Endometrial microvascular endothelial cells (primary cell): ENCODE results near the gene HSPA2. TPM values are rescaled to one million over a fixed set of nuclear protein-coding genes. Genes with fewer than 3 reads are reported as not detected.
"Not testable (repeated sequence)": the region's sequence is repeated elsewhere in the genome, so short reads cannot be mapped to it uniquely, and the experiment has no call there.

Source experiments
- in situ Hi-C: cut with HindIII; loops from 2 replicates; pipeline ENCODE4 v1.10.0; 2017; ENCODE audit warnings: low sequenced_read_pairs, low pct_unique_long_range_greater_than_20kb; ENCODE audit errors: inconsistent ontology term
- total RNA-seq: library from RNA; depleted of rRNA; stranded (reverse); fragments of >200 nt; gene quantifications from one replicate; pipeline ENCODE4 v1.2.3, GENCODE V29; 2015; ENCODE audit errors: inconsistent ontology term

Gene HSPA2
- total RNA-seq, 1 donor from 2014 or later = 4.2 TPM

- in situ Hi-C loops = no loop called here
Observed at GRCh38 chr14:64510825-64511671, 29.5 kb upstream of the HSPA2 start.

DNA sequence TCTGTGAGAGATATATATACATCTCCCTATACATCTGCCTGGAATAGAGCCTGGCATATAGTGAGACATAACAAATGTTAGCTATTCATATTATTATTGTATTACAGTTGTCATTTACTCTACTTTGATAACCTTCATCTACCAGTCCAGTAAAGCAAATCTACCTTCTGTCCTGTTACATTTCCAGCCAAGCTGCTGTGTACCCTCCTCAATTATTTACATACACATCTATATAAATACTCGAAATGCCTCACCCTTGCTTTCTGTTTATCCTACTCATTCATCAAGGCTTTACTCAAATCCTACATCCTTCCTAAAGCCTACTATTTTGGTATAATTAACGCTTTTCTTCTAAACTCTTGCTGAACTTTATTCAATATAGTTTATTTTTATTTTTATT, 27.3 kb upstream of the HSPA2 start:
- in situ Hi-C loops = no loop called here

DNA sequence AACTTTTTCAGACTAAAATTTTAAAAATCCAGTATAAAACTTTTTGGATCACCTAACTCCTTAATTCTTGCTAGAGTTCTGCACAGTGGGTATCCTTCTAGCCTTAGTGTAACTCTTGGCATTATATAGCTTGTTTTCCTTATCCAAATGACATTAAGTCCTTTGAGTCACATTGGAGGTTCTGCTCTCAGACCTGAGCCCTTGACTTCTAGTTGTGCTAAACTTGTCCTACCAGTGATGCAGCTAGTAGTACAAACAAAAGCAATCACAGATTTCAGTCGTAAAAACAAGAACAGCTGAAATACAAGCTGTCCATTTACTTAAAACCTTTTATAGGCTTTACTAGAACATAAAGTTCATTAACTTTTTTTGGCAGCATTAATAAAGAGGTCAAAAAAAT, 25.5 kb upstream of the HSPA2 start:
- in situ Hi-C loops = no loop called here

DNA sequence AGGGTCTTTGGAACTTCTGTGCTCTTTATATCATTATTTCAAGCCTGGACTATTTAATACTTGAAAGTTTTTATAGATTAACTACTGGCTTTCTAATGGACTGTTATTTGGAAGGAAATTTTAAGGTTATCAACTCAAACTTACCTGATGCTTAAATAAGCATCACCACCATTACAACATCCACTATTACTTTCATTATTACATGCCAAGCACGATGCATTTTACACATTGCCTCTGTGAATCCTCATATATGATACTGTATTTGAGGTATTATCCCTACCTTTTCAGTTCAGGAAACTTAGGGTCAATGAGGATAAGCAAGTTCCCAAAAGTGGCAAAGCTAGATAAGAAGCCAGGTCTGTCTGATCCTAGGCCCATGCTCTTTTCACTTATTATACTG, 23.6 kb upstream of the HSPA2 start:
- in situ Hi-C loops = no loop called here

- in situ Hi-C loops = not testable (repeated sequence)
Observed at GRCh38 chr14:64517667-64518066, 22.9 kb upstream of the HSPA2 start.

- in situ Hi-C loops = no loop called here
Observed at GRCh38 chr14:64518229-64518628, 22.3 kb upstream of the HSPA2 start.

GRCh38 chr14:64520699-64521098, 19.8 kb upstream of the HSPA2 start:
- in situ Hi-C loops = no loop called here

DNA sequence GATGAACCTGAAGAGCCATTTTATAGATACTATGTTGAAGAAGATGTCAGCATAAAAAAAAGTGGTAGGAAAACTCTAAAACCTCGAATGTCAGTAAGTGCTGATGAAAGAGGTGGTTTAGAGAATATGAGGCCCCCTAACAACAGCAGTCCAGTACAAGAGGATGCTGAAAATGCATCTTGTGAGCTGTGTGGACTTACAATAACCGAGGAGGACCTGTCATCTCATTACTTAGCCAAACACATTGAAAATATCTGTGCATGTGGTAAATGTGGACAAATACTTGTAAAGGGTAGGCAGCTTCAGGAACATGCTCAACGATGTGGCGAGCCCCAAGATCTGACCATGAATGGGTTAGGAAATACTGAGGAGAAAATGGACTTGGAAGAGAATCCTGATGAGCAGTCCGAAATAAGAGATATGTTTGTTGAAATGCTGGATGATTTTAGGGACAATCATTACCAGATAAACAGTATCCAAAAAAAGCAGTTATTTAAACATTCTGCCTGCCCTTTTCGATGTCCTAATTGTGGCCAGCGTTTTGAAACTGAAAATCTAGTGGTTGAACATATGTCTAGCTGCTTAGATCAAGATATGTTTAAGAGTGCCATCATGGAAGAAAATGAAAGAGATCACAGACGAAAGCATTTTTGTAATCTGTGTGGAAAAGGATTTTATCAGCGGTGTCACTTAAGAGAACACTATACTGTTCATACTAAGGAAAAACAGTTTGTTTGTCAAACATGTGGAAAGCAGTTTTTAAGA, 17.8 kb upstream of the HSPA2 start:
- in situ Hi-C loops = no loop called here

DNA sequence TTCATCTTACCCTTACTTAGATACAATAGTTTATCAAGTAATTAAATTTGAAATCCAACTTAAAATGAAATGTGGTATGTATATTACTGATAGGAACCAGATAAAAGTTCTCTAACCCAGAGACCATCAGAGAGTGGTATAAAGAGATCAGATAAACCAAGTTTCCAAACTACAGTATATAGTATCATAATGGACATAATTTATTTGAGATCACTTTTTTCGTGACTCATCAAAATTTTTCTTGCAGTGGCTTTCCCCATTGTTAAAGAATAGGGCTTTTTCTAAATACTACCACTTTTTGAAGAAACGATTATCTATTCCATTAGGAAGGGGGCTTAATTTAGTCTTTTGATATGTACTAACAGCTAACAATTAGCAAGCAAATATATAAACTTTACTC, 15.2 kb upstream of the HSPA2 start:
- in situ Hi-C loops = no loop called here

DNA sequence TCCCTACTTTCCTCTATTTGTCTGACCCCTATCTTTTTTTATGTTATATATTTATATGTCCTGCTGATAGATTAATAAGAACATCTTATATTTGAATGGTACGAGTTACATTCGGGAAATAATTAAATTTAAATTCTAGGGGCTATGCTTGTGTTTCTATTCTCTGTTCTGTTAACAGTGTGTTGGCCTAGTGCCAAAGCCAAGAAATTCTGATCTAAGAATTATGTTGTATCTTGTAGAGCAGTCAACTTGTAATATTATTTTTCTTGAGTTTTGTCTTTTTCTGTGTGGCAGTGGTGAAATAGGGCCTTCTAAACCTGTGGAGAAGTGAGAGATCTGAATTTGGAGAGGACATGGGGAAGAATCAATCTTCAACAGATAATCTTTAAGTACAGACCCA, 9.0 kb upstream of the HSPA2 start:
- in situ Hi-C loops = no loop called here

DNA sequence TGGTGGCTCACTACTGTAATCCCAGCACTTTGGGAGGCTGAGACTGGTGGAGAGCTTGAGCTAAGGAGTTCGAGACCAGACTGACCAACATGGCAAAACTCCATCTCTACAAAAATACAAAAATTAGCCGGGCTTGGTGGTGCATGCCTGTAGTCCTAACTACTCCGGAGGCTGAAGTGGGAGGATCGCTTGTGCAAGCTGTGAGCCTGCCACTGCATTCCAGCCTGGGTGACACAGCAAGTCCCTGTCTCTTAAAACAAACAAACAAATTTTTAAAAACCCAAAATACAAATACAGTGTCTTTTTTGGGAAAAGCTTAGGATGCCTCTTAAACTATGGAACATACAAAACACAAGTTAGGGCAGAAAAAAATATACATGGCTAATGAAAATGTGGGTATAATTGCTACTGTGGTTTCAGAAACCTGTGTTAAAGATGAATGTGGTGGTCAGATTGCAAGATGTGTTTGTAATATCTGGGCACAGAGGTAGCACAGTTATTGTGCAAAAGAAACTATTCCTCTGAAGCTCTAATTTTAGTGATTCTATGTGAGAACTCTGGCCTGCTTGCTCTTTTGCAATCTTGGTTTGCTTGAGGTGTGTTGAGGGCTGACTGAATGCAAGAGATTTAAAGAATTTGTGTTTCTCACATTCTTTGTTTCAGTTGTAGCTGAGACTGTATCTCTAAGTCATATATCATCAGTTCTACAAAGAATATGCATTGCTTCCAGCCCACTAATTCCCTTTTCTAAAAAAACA, 3.9 kb upstream of the HSPA2 start:
- in situ Hi-C loops = no loop called here

- in situ Hi-C loops = no loop called here
Observed at GRCh38 chr14:64541261-64541971, 875 bp downstream of the HSPA2 start.

GRCh38 chr14:64541972-64542835, 1.7 kb downstream of the HSPA2 start:
- in situ Hi-C loops = no loop called here

DNA sequence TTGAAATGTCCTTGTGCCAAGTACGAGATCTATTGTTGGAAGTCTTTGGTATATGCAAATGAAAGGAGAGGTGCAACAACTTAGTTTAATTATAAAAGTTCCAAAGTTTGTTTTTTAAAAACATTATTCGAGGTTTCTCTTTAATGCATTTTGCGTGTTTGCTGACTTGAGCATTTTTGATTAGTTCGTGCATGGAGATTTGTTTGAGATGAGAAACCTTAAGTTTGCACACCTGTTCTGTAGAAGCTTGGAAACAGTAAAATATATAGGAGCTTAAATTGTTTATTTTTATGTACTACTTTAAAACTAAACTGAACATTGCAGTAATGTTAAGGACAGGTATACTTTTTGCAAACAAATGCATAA, 2.3 kb downstream of the HSPA2 start:
- in situ Hi-C loops = no loop called here

GRCh38 chr14:64544607-64545312, 4.2 kb downstream of the HSPA2 start:
- in situ Hi-C loops = no loop called here

- in situ Hi-C loops = no loop called here
Observed at GRCh38 chr14:64549016-64549415, 8.5 kb downstream of the HSPA2 start.

DNA sequence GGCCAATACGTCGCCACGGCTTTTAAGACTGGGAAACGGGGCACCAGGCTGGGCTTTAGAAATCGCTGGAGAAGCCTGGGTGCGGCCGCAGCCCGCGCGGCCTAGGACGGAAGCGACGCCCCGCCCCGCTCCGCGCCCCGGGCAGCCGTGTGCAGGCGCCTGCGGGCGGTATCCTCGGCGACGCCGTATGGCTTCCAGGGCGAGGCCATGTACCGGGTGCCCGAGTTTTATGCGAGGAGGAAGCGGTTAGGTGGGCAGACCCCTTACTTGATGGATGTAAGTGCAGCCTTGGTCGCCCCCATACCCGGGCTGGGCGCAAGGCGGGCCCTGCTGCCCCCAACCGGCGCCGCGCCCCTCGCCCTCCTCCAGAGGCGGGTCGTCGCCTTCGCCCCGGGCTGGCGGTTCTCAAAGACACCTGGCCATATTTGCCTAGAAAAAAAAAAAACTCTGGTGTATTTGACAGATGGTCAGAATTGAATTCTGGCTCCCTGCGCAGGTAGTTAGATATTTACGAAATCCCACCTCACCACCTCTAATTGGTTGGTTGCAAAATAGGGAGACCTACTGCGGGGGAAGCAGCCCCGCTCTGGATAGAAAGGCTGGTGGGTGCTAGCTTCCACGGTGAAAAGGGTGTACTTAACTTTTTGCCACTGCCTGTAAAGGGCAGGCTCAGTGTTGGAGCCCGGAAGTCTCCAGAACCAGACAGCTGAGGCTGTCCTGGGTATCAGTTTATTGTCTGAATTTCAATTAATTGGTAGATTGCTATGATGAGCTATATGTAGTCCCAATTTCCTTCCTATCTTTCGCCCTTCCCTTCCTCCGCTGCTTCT, 9.5 kb downstream of the HSPA2 start, which contains the start of gene PPP1R36:
TSS of gene PPP1R36 (plus strand) at position 171 of the 830 bp plus-strand sequence. CDS start at position 208, 37 bp downstream.
- in situ Hi-C loops = no loop called here
